GM21390 (cell line): Measurements from ENCODE around the gene NFU1.
"Not testable (repeated sequence)": the region's sequence is repeated elsewhere in the genome, so short reads cannot be mapped to it uniquely, and the experiment has no call there.

Experiments
- ATAC-seq: cut with Tn5 transposase; IDR thresholded peaks from one replicate; pipeline ENCODE4 v1.9.1; 2021; ENCODE audit not compliant: unreplicated experiment

NFU1 gene

DNA sequence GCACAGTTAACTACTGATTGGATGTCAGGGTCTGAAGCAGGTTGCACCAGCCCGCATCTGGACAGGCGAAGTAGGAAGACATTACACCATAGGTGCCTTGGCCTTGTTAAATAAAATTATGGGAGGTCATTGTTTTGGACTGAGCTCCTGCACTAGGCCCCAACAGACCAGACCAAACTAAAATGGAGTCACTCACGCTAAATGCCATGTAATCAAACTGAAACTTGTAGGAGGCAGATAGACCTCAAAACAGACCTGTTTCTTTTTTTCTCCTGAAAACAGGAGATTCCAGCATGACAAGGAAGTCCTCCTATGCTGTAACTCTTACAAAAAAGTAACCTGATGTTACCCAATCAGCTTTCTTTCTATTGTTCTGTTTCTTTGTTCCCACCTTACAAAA is 15.5 kb upstream of the NFU1 start:
- ATAC-seq: no peak

DNA sequence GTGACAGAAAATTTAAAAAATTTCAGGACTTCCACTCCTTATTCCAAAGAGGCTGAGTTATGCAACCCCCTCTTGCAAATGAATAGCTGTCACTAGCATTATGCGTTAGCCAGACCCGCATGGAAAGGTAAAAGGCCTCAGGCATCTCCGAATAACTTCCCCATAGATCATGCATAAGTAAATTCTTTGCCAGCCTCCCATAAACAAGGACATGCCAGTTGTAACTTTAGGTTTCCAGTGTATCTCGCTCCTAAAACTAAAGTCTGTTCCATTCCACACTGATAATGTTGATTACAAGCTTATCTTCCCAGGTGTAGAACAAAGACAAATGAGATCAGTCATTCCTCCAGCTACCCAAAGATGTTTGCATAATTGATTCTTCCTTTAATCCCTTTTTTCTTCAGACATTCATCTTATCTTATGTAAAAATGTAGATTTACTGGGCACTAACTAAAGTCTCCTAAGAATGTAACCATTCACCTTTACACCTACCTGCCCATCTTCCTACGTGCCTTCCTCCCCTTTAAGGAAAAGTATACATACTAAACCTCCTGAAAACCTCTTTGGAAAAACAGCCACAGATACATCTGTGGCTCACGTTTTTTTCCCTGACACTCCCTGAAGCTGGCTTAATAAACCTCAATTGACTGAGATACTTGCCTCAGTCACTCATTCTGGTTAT is 13.6 kb upstream of the NFU1 start:
- ATAC-seq: no peak

- no peak for ATAC-seq
Measured at GRCh38 chr2:69449906-69450305, 12.7 kb upstream of the NFU1 start.

- ATAC-seq: not testable (repeated sequence)
Measured at GRCh38 chr2:69443673-69444072, 6.4 kb upstream of the NFU1 start.

DNA sequence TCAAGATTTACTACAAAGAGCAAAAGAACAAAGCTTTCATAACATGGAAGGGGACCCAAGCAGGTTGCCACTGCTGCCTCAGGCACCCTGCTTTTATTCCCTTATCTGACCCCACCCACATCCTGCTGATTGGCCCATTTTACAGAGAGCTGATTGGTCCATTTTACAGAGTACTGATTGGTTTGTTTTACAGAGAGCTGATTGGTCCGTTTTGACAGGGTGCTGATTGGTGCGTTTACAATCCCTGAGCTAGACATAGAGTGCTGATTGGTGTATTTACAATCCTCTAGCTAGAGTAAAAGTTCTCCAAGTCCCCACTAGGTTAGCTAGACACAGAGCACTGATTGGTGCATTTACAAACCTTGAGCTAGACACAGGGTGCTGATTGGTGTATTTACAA is 2.3 kb upstream of the NFU1 start:
- not testable (repeated sequence) for ATAC-seq

- ATAC-seq: no peak
Measured at GRCh38 chr2:69438580-69438979, 1.3 kb upstream of the NFU1 start.

DNA sequence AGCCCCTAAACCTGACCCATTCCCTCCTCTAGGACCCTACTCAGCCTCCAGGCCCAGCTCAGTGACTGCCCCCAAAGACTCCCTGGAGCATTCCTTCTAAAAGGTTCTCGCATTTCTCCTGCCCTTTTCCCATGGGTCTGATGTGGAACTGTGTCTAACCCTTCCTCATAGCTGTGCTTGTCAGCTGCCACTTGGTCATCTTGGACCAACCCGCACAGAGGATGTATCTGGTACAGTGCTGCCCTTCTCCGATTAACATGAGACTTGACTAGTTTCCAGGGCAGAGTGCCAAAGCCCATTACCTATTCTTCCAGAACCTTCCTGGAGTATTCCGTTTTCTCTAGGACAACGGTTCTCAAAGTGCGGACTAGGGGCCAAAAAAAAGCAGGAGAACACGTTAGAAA is 518 bp upstream of the NFU1 start:
- ATAC-seq: no peak

GRCh38 chr2:69436596-69436937 is 668 bp downstream of the NFU1 start:
- no peak for ATAC-seq

DNA sequence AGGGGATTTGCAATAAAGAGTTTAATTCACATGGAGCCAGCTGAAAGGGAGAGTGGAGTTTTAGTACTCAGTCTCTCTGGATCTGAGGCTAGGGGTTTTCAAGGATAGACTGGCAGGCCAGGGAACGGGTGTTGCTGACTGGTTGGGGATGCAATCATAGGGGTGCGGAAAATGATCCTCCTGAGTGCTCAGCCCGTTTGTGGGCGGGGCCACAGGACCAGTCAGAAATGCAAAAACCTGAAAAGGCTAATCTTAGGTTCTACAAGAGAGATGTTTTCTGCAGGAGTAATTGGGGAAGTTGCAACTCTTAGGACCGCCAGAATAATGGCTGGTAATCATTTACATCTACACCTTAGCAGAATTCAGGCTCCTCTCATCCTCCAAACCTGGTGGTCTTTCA is 2.5 kb downstream of the NFU1 start:
- no peak for ATAC-seq

- no peak for ATAC-seq
Measured at GRCh38 chr2:69429491-69430183, 7.6 kb downstream of the NFU1 start.

DNA sequence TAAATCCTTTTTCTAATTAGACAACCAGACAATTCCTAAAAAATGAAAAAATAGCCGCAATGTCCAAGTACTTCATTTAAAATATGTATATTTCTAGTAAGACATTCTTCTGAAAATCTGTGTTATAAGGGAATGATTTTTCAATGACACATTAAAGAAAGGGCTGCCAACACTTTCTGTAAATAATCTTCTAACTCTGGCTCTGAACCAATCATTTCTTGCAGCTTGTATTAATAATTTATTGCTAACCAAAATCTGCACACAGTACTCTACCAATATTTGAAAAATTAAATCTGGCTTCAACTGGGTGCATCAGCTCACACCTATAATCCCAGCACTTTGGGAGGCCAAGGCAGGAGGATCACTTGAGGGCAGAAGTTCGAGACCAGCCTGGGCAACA is 8.3 kb downstream of the NFU1 start:
- no peak for ATAC-seq

DNA sequence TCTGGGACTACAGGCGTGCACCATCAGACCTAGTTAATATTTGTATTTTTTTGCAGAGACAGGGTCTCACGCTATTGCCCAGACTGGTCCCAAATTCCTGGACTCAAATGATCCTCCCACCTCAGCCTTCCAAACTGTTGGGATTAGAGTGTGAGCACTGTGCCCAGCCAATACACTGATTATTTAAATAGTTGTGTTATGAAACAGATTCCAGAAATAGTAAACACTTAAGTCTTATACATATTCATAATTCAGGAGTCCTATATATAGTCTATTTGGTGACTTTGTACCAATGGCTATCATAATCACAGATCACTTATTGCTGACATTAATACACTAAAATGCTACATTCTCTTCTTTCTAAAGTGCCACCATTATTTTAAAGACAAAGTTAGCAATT is 12.8 kb downstream of the NFU1 start:
- no peak for ATAC-seq

GRCh38 chr2:69422198-69422597 is 15.0 kb downstream of the NFU1 start:
- ATAC-seq: no peak

DNA sequence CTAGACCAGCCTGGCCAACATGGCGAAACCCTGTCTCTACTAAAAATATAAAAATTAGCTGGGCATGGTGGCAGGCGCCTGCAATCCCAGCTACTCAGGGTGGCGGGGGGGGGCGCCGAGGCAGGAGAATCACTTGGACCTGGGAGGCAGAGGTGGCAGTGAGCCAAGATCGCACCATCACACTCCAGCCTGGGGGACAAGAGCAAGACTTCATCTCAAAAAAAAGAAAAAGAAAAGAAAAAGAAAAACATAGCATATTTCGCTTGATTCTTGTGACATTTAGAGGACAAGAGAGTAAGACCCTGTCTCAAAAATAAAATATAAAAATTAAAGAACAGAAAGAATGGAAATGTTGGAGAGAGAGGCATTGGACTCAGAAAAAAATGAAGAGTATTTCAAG is 18.1 kb downstream of the NFU1 start:
- not testable (repeated sequence) for ATAC-seq

- no peak for ATAC-seq
Measured at GRCh38 chr2:69416147-69416546, 21.1 kb downstream of the NFU1 start.

- ATAC-seq: no peak
Measured at GRCh38 chr2:69411120-69411519, 26.1 kb downstream of the NFU1 start.

- ATAC-seq: no peak
Measured at GRCh38 chr2:69405306-69405705, 31.9 kb downstream of the NFU1 start.

GRCh38 chr2:69400121-69400520 is 37.1 kb downstream of the NFU1 start:
- ATAC-seq: no peak

- no peak for ATAC-seq
Measured at GRCh38 chr2:69397234-69397633, 40.0 kb downstream of the NFU1 start.

GRCh38 chr2:69395866-69396265 is 41.4 kb downstream of the NFU1 start:
- no peak for ATAC-seq

- no peak for ATAC-seq
Measured at GRCh38 chr2:69393963-69394362, 43.3 kb downstream of the NFU1 start.

GRCh38 chr2:69390471-69390870 is 46.8 kb downstream of the NFU1 start:
- no peak for ATAC-seq

GRCh38 chr2:69390001-69390400 is 47.2 kb downstream of the NFU1 start:
- ATAC-seq: no peak
